HUES48 (cell line): ENCODE measurements around the gene STK32B.
A peak's percentile ranks its signal among the peaks of the same experiment; 100 is the strongest.

Experiments used
- H3K27ac ChIP-seq: one replicate; pipeline ENCODE4 v1.7.0; 2013; ENCODE audit warnings: low read depth, low read length, inconsistent platforms
- H3K27me3 ChIP-seq: 2 replicates; pipeline ENCODE4 v1.6.1; 2013; ENCODE audit warnings: mild to moderate bottlenecking, low read length; ENCODE audit not compliant: control insufficient read depth, insufficient read depth
- H3K36me3 ChIP-seq: 2 replicates; pipeline ENCODE4 v1.6.1; 2013; ENCODE audit warnings: low read length; ENCODE audit not compliant: control insufficient read depth, insufficient read depth
- H3K4me1 ChIP-seq: 2 replicates; pipeline ENCODE4 v1.6.1; 2013; ENCODE audit warnings: mild to moderate bottlenecking, low read length; ENCODE audit not compliant: control insufficient read depth, insufficient read depth
- H3K4me3 ChIP-seq: 2 replicates; pipeline ENCODE4 v1.5.1; 2013; ENCODE audit warnings: mild to moderate bottlenecking, low read depth, low read length
- H3K9ac ChIP-seq: 2 replicates; pipeline ENCODE4 v1.6.1; 2013; ENCODE audit warnings: mild to moderate bottlenecking, low read depth, low read length, moderate library complexity
- H3K9me3 ChIP-seq: 2 replicates; pipeline ENCODE4 v1.6.1; 2013; ENCODE audit warnings: low read length; ENCODE audit not compliant: control insufficient read depth, insufficient read depth

STK32B gene

GRCh38 chr4:5185551-5185950 is 134.3 kb downstream of the STK32B start:
- Histone ChIP-seq H3K9ac (no peak overlapping the region), H3K27me3 (no peaks in the 10 kb centered on the region), H3K36me3 (no peaks in the 10 kb centered on the region), H3K9me3 (no peaks in the 10 kb centered on the region), H3K4me3 (no peak overlapping the region), H3K27ac (no peak overlapping the region), H3K4me1 (no peaks in the 10 kb centered on the region)

GRCh38 chr4:5186271-5187064 is 135.2 kb downstream of the STK32B start:
- no peaks in the 10 kb centered on the region for H3K36me3 ChIP-seq
- no peak overlapping the region for H3K9ac ChIP-seq
- no peaks in the 10 kb centered on the region for H3K27me3 ChIP-seq
- H3K9me3 ChIP-seq: no peaks in the 10 kb centered on the region
- no peak overlapping the region for H3K4me3 ChIP-seq
- no peaks in the 10 kb centered on the region for H3K4me1 ChIP-seq
- H3K27ac ChIP-seq: no peak overlapping the region

- Histone ChIP-seq H3K36me3 (no peaks in the 10 kb centered on the region), H3K27ac (no peak overlapping the region), H3K9me3 (no peaks in the 10 kb centered on the region), H3K27me3 (no peaks in the 10 kb centered on the region), H3K4me1 (no peaks in the 10 kb centered on the region), H3K4me3 (no peak overlapping the region), H3K9ac (no peak overlapping the region)
Observed at GRCh38 chr4:5188130-5188529, 136.8 kb downstream of the STK32B start.

GRCh38 chr4:5191831-5192230 is 140.6 kb downstream of the STK32B start:
- H3K9me3 ChIP-seq: no peaks in the 10 kb centered on the region
- no peaks in the 10 kb centered on the region for H3K36me3 ChIP-seq
- H3K27ac ChIP-seq: no peak overlapping the region
- H3K4me1 ChIP-seq: no peaks in the 10 kb centered on the region
- H3K27me3 ChIP-seq: no peaks in the 10 kb centered on the region
- no peak overlapping the region for H3K4me3 ChIP-seq
- H3K9ac ChIP-seq: no peak overlapping the region

GRCh38 chr4:5192271-5192670 is 141.0 kb downstream of the STK32B start:
- H3K27me3 ChIP-seq: no peaks in the 10 kb centered on the region
- no peaks in the 10 kb centered on the region for H3K4me1 ChIP-seq
- H3K27ac ChIP-seq: no peak overlapping the region
- H3K4me3 ChIP-seq: no peak overlapping the region
- H3K9ac ChIP-seq: no peak overlapping the region
- no peaks in the 10 kb centered on the region for H3K36me3 ChIP-seq
- H3K9me3 ChIP-seq: no peaks in the 10 kb centered on the region

- no peak overlapping the region for H3K27ac ChIP-seq
- no peaks in the 10 kb centered on the region for H3K36me3 ChIP-seq
- no peaks in the 10 kb centered on the region for H3K27me3 ChIP-seq
- H3K9me3 ChIP-seq: no peaks in the 10 kb centered on the region
- no peak overlapping the region for H3K4me3 ChIP-seq
- no peak overlapping the region for H3K9ac ChIP-seq
- no peaks in the 10 kb centered on the region for H3K4me1 ChIP-seq
Observed at GRCh38 chr4:5192678-5193077, 141.4 kb downstream of the STK32B start.

- Histone ChIP-seq H3K27ac (peak overlapping the region; percentile 57), H3K9me3 (no peaks in the 10 kb centered on the region), H3K4me1 (peaks cover 31% of the 10 kb centered on the region), H3K36me3 (no peaks in the 10 kb centered on the region), H3K9ac (no peak overlapping the region), H3K27me3 (no peaks in the 10 kb centered on the region), H3K4me3 (0 out of 2 replicates have a peak overlapping the region, but pooled peaks have one; percentile 5)
Observed at GRCh38 chr4:5198656-5199541, 147.6 kb downstream of the STK32B start.

GRCh38 chr4:5199912-5200311 is 148.6 kb downstream of the STK32B start:
- no peaks in the 10 kb centered on the region for H3K27me3 ChIP-seq
- H3K9me3 ChIP-seq: no peaks in the 10 kb centered on the region
- no peaks in the 10 kb centered on the region for H3K36me3 ChIP-seq
- H3K4me3 ChIP-seq: no peak overlapping the region
- peak overlapping the region; percentile 57 for H3K27ac ChIP-seq
- H3K4me1 ChIP-seq: peaks cover 36% of the 10 kb centered on the region
- no peak overlapping the region for H3K9ac ChIP-seq

- Histone ChIP-seq H3K9ac (no peak overlapping the region), H3K27me3 (no peaks in the 10 kb centered on the region), H3K27ac (no peak overlapping the region), H3K36me3 (no peaks in the 10 kb centered on the region), H3K4me1 (peaks cover 42% of the 10 kb centered on the region), H3K9me3 (no peaks in the 10 kb centered on the region), H3K4me3 (no peak overlapping the region)
Observed at GRCh38 chr4:5200513-5200912, 149.2 kb downstream of the STK32B start.

GRCh38 chr4:5203309-5203992 is 152.2 kb downstream of the STK32B start:
- Histone ChIP-seq H3K4me1 (peaks cover 48% of the 10 kb centered on the region), H3K27ac (no peak overlapping the region), H3K9me3 (no peaks in the 10 kb centered on the region), H3K9ac (no peak overlapping the region), H3K36me3 (no peaks in the 10 kb centered on the region), H3K27me3 (no peaks in the 10 kb centered on the region), H3K4me3 (no peak overlapping the region)

- no peaks in the 10 kb centered on the region for H3K9me3 ChIP-seq
- peaks cover 43% of the 10 kb centered on the region for H3K4me1 ChIP-seq
- H3K9ac ChIP-seq: no peak overlapping the region
- H3K4me3 ChIP-seq: no peak overlapping the region
- no peaks in the 10 kb centered on the region for H3K36me3 ChIP-seq
- H3K27ac ChIP-seq: no peak overlapping the region
- H3K27me3 ChIP-seq: no peaks in the 10 kb centered on the region
Observed at GRCh38 chr4:5203993-5204310, 152.7 kb downstream of the STK32B start.
